Cardiac fibroblast (primary cell): ENCODE data around the gene ZNF385D.

Experiments used
- DNase-seq, 2 donors: peaks; one replicate each; pipeline versions ENCODE4 v3.0.0 to v3.0.0-alpha.2; 2010; ENCODE audit warnings: low read depth in 2 of 2
- H3K4me3 ChIP-seq, 2 donors: replicated peaks in 1 of 2; 1 replicate in 1 of 2; 2 replicates in 1 of 2; pipeline ENCODE4 v1.5.1; 2011; ENCODE audit warnings: low read depth in 2 of 2, low read length in 2 of 2, mild to moderate bottlenecking in 2 of 2, moderate library complexity in 1 of 2
- CTCF ChIP-seq: IDR thresholded peaks from one replicate; pipeline ENCODE4 v1.5.1; 2011; ENCODE audit warnings: low read depth, mild to moderate bottlenecking, low read length, inconsistent platforms

Gene ZNF385D

GRCh38 chr3:21751886-21752285 lies 876 bp upstream of the ZNF385D start:
- no peak for TF ChIP-seq CTCF
- H3K4me3 ChIP-seq = no peak overlapping the region
- peak in 1 of 2 donors; percentile 14 for DNase-seq

- no peak for TF ChIP-seq CTCF
- DNase-seq = peak; percentile 25 to 56
- peak overlapping the region; percentile 51 to 55 for H3K4me3 ChIP-seq
Measured at GRCh38 chr3:21750080-21750696, 822 bp downstream of the ZNF385D start.

GRCh38 chr3:21747966-21748555 lies 2.9 kb downstream of the ZNF385D start:
- DNase-seq = no peak
- no peak overlapping the region for H3K4me3 ChIP-seq
- no peak for TF ChIP-seq CTCF

GRCh38 chr3:21747376-21747775 lies 3.6 kb downstream of the ZNF385D start:
- H3K4me3 ChIP-seq = no peak overlapping the region
- TF ChIP-seq CTCF = no peak
- DNase-seq = peak in 1 of 2 donors; percentile 9

- TF ChIP-seq CTCF = no peak
- H3K4me3 ChIP-seq = no peak overlapping the region
Measured at GRCh38 chr3:21745966-21746365, 5.0 kb downstream of the ZNF385D start.

GRCh38 chr3:21744793-21745192 lies 6.2 kb downstream of the ZNF385D start:
- H3K4me3 ChIP-seq = no peak overlapping the region
- TF ChIP-seq CTCF = no peak
- peak in 1 of 2 donors; percentile 29 for DNase-seq

More at GRCh38 chr3:21745966-21746365, 5.0 kb downstream of the ZNF385D start:
- peak; percentile 35 to 57 for DNase-seq
